Measurements from ENCODE around the gene ADGRD1.
"Not testable (repeated sequence)": the region's sequence is repeated elsewhere in the genome, so short reads cannot be mapped to it uniquely, and the experiment has no call there.

The ADGRD1 gene

GRCh38 chr12:131065279-131065678, 111.6 kb downstream of the ADGRD1 start:
- no peak for TF ChIP-seq CTCF (IDR thresholded peaks at IDR 0.05; ENCODE audit: low read depth, low read length)
- no peak overlapping the region for H3K4me3 ChIP-seq (replicated peaks in 1 of 2; ENCODE audit: low read depth in 2 of 2, low read length in 2 of 2)
- DNase-seq (ENCODE audit: low read depth in 2 of 2) = no peak

- no peak for DNase-seq (ENCODE audit: low read depth in 2 of 2)
- H3K4me3 ChIP-seq (replicated peaks in 1 of 2; ENCODE audit: low read depth in 2 of 2, low read length in 2 of 2) = no peak overlapping the region
- TF ChIP-seq CTCF (IDR thresholded peaks at IDR 0.05; ENCODE audit: low read depth, low read length) = no peak
These were observed 112.1 kb downstream of the ADGRD1 start for GRCh38 chr12:131065801-131066200.

GRCh38 chr12:131066207-131066885, 112.6 kb downstream of the ADGRD1 start:
- no peak overlapping the region for H3K4me3 ChIP-seq (replicated peaks in 1 of 2; ENCODE audit: low read depth in 2 of 2, low read length in 2 of 2)
- no peak for DNase-seq (ENCODE audit: low read depth in 2 of 2)
- TF ChIP-seq CTCF (IDR thresholded peaks at IDR 0.05; ENCODE audit: low read depth, low read length) = no peak

GRCh38 chr12:131066886-131067490, 113.3 kb downstream of the ADGRD1 start:
- H3K4me3 ChIP-seq (replicated peaks in 1 of 2; ENCODE audit: low read depth in 2 of 2, low read length in 2 of 2) = no peak overlapping the region
- no peak for TF ChIP-seq CTCF (IDR thresholded peaks at IDR 0.05; ENCODE audit: low read depth, low read length)
- no peak for DNase-seq (ENCODE audit: low read depth in 2 of 2)

- DNase-seq (ENCODE audit: low read depth in 2 of 2) = no peak
- H3K4me3 ChIP-seq (replicated peaks in 1 of 2; ENCODE audit: low read depth in 2 of 2, low read length in 2 of 2) = no peak overlapping the region
- no peak for TF ChIP-seq CTCF (IDR thresholded peaks at IDR 0.05; ENCODE audit: low read depth, low read length)
These were observed 114.5 kb downstream of the ADGRD1 start for GRCh38 chr12:131067981-131068851.

- DNase-seq (ENCODE audit: low read depth in 2 of 2); H3K4me3 ChIP-seq (replicated peaks in 1 of 2; ENCODE audit: low read depth in 2 of 2, low read length in 2 of 2): not testable (repeated sequence)
These were observed 115.4 kb downstream of the ADGRD1 start for GRCh38 chr12:131068926-131069720.

- not testable (repeated sequence) for DNase-seq (ENCODE audit: low read depth in 2 of 2)
These were observed 116.4 kb downstream of the ADGRD1 start for GRCh38 chr12:131070136-131070535.

GRCh38 chr12:131070668-131071067, 117.0 kb downstream of the ADGRD1 start:
- DNase-seq (ENCODE audit: low read depth in 2 of 2); H3K4me3 ChIP-seq (replicated peaks in 1 of 2; ENCODE audit: low read depth in 2 of 2, low read length in 2 of 2): not testable (repeated sequence)

More at GRCh38 chr12:131070136-131070535, 116.4 kb downstream of the ADGRD1 start:
- H3K4me3 ChIP-seq (replicated peaks in 1 of 2; ENCODE audit: low read depth in 2 of 2, low read length in 2 of 2) = not testable (repeated sequence)

- not testable (repeated sequence) for DNase-seq (ENCODE audit: low read depth in 2 of 2); H3K4me3 ChIP-seq (replicated peaks in 1 of 2; ENCODE audit: low read depth in 2 of 2, low read length in 2 of 2)
These were observed 117.6 kb downstream of the ADGRD1 start for GRCh38 chr12:131071234-131071820.

GRCh38 chr12:131071950-131072349, 118.2 kb downstream of the ADGRD1 start:
- not testable (repeated sequence) for H3K4me3 ChIP-seq (replicated peaks in 1 of 2; ENCODE audit: low read depth in 2 of 2, low read length in 2 of 2); DNase-seq (ENCODE audit: low read depth in 2 of 2)

Measured in cardiac fibroblast (primary cell).